ENCODE measurements around the gene NEK5. TPM values are rescaled to one million over a fixed set of nuclear protein-coding genes. Genes with fewer than 3 reads are reported as not detected.

Gene NEK5
- total RNA-seq, 1 donor from 2014 or later = 0.97 TPM

GRCh38 chr13:52016296-52016695 is 112.6 kb downstream of the NEK5 start:
- no peak for TF ChIP-seq CTCF (IDR thresholded peaks at IDR 0.05; ENCODE audit: unreplicated experiment)
- Mint-ChIP-seq H3K36me3 (ENCODE audit: low read depth, unreplicated experiment) (peaks cover 30% of the 10 kb centered on the region), H3K4me3 (ENCODE audit: unreplicated experiment) (peak overlapping the region; percentile 47), H3K27me3 (ENCODE audit: unreplicated experiment) (peaks cover 9% of the 10 kb centered on the region), H3K9me3 (ENCODE audit: unreplicated experiment) (no peaks in the 10 kb centered on the region), H3K4me1 (ENCODE audit: unreplicated experiment) (peaks cover 8% of the 10 kb centered on the region), H3K27ac (ENCODE audit: unreplicated experiment) (no peak overlapping the region)
- no peak for DNase-seq (ENCODE audit: low spot score)

DNA sequence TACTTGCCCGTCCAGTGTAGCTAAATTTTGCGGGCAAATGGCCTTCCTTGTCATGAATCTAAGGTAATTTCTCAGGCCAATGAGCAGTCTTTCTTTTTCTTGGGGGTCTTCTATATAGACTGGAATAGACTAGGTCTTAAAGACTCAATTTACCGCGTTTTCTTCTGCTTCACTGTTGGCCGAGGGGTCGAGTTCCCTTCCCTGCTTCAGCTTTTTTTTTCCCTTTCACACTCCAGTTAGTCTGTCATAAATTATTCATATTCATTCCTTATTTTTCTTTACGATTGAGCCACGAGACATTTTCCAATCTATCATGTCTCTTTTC is 116.4 kb downstream of the NEK5 start:
- H3K36me3 Mint-ChIP-seq (ENCODE audit: low read depth, unreplicated experiment) = peaks cover 18% of the 10 kb centered on the region
- no peak for TF ChIP-seq CTCF (IDR thresholded peaks at IDR 0.05; ENCODE audit: unreplicated experiment)

DNA sequence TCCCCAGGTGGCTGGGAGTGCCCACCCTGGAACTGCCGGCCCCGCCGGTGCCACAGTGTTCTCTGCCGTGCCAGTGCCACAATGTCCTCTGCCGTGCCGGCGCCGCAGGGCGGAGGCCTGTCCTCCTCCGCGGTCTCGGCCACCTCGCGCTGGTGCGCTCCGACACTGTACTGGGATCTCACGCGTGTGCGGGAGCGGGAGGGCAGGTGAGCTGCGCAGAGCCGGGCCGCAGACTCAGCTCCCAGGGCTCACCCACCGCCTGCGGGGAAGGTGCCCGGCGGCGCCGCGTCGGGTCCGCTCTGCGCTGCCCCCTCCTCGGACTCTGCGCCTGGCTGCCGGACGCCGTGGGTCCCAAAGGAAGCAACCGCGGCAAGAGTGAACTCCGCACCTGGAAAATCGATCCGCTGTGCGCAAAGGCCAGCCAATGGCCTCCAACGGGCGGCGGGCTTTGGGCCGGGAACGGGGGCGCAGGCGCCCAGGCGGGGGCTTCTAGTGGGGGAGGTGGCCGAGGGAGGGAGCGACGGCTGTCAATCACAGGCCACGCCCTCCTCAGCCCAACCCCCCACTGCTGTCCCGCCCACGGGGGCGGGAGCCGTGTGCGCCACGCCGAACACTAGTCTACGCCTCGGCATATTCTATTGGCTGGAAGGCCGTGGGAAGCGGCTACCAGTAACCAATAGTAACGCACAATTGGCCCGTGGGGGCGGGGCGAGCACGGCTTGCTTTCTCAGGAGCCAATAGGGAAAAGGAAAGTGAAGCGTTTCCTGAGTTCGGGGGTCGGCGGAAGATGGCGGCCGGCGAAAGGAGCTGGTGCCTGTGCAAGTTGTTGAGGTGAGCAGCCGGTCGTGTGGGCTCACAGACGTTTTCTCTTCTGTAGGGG is 117.0 kb downstream of the NEK5 start, which contains the start of gene ALG11:
TSS of gene ALG11 (plus strand) at position 767 of the 880 bp plus-strand sequence. CDS start at position 788, 21 bp downstream.
- peak within 1 kb of the TSS; percentile 100 for H3K4me3 Mint-ChIP-seq (ENCODE audit: unreplicated experiment)

More for the DNA sequence above, 116.4 kb downstream of the NEK5 start:
- no peaks in the 10 kb centered on the region for H3K9me3 Mint-ChIP-seq (ENCODE audit: unreplicated experiment)
- H3K4me1 Mint-ChIP-seq (ENCODE audit: unreplicated experiment) = peaks cover 20% of the 10 kb centered on the region
- DNase-seq (ENCODE audit: low spot score) = no peak
- H3K4me3 Mint-ChIP-seq (ENCODE audit: unreplicated experiment) = peak overlapping the region; percentile 100
- peak overlapping the region; percentile 100 for H3K27ac Mint-ChIP-seq (ENCODE audit: unreplicated experiment)
- H3K27me3 Mint-ChIP-seq (ENCODE audit: unreplicated experiment) = peaks cover 11% of the 10 kb centered on the region

DNA sequence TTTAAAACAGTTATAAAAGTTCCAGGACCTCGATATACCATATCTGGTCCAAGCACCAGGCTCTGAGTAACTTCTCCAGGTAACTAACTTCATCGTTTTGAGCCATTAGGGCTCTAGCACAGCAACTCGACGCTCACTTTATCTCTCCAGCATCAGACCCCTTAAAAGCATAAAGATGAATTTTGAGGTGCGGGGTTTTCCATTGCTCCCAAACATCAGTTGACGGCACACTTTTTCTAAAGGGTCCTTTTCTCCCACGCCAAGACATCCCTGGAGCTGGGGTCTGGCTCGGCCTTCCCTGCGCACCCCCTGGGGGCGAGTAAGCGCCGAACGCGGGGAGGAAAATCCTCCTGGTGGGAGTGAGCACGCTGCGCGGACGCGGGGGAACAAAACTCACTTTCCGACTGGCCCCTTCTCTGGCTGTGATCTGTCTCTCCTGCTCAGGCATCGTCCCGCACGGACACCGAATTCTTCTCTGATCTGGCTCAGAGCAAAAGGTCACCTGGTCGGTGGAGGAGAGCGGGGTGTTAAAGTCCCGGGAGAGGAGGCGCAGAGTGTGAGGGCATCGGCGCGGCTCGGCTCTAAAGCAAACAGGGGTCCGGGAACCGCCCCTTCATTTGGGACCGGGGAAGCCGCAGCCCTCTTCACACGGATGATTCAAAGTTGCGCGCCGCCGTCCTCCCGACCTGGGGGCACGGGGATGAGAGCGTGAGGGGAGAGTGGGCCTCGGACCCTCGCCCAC is 117.8 kb downstream of the NEK5 start, which contains the start of gene ATP7B:
TSS of gene ATP7B (minus strand) at position 561 of the 742 bp plus-strand sequence. CDS start at position 448, 113 bp downstream.
- peaks cover 23% of the 10 kb centered on the region for H3K36me3 Mint-ChIP-seq (ENCODE audit: low read depth, unreplicated experiment)
- peak within 1 kb of the TSS; percentile 100 for H3K27ac Mint-ChIP-seq (ENCODE audit: unreplicated experiment)
- DNase-seq (ENCODE audit: low spot score) = peak; percentile 43
- peaks cover 20% of the 10 kb centered on the region for H3K4me1 Mint-ChIP-seq (ENCODE audit: unreplicated experiment)
- no peaks in the 10 kb centered on the region for H3K9me3 Mint-ChIP-seq (ENCODE audit: unreplicated experiment)
- H3K27me3 Mint-ChIP-seq (ENCODE audit: unreplicated experiment) = peaks cover 11% of the 10 kb centered on the region
- H3K4me3 Mint-ChIP-seq (ENCODE audit: unreplicated experiment) = peak within 1 kb of the TSS; percentile 100
- TF ChIP-seq CTCF (IDR thresholded peaks at IDR 0.05; ENCODE audit: unreplicated experiment) = no peak

More for the DNA sequence above, 117.0 kb downstream of the NEK5 start, which contains the start of gene ALG11:
- TF ChIP-seq CTCF (IDR thresholded peaks at IDR 0.05; ENCODE audit: unreplicated experiment) = no peak
- DNase-seq (ENCODE audit: low spot score) = peak; percentile 99
- H3K27me3 Mint-ChIP-seq (ENCODE audit: unreplicated experiment) = peaks cover 11% of the 10 kb centered on the region
- peaks cover 20% of the 10 kb centered on the region for H3K4me1 Mint-ChIP-seq (ENCODE audit: unreplicated experiment)
- H3K27ac Mint-ChIP-seq (ENCODE audit: unreplicated experiment) = peak within 1 kb of the TSS; percentile 100
- H3K9me3 Mint-ChIP-seq (ENCODE audit: unreplicated experiment) = no peaks in the 10 kb centered on the region
- H3K36me3 Mint-ChIP-seq (ENCODE audit: low read depth, unreplicated experiment) = peaks cover 16% of the 10 kb centered on the region
